ENCODE measurements around the gene TRNT1.

GRCh38 chr3:3149560-3149959 is 22.8 kb downstream of the TRNT1 start:
- TF ChIP-seq CTCF (IDR thresholded peaks at IDR 0.05; ENCODE audit: insufficient read depth, low read depth, low read length) (no peak), EZH2 (IDR thresholded peaks at IDR 0.05; ENCODE audit: insufficient read depth, low read length) (no peak)

Data from astrocyte (in vitro differentiated cells and primary cell).